ENCODE measurements around the gene COX7A2.

- TF ChIP-seq, protein P1, sequence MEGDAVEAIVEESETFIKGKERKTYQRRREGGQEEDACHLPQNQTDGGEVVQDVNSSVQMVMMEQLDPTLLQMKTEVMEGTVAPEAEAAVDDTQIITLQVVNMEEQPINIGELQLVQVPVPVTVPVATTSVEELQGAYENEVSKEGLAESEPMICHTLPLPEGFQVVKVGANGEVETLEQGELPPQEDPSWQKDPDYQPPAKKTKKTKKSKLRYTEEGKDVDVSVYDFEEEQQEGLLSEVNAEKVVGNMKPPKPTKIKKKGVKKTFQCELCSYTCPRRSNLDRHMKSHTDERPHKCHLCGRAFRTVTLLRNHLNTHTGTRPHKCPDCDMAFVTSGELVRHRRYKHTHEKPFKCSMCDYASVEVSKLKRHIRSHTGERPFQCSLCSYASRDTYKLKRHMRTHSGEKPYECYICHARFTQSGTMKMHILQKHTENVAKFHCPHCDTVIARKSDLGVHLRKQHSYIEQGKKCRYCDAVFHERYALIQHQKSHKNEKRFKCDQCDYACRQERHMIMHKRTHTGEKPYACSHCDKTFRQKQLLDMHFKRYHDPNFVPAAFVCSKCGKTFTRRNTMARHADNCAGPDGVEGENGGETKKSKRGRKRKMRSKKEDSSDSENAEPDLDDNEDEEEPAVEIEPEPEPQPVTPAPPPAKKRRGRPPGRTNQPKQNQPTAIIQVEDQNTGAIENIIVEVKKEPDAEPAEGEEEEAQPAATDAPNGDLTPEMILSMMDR (IDR thresholded peaks at IDR 0.05) = no peak
- no peak for TF ChIP-seq POLR2A (IDR thresholded peaks at IDR 0.05)
Observed at GRCh38 chr6:75257343-75258087, 13.9 kb upstream of the COX7A2 start.
